Measurements from ENCODE around the gene NPM3. TPM values are rescaled to one million over a fixed set of nuclear protein-coding genes. Genes with fewer than 3 reads are reported as not detected.

Gene NPM3
- polyA plus RNA-seq, 1 of the 3 experiments (the other 2 are of a cell fraction), result 105 TPM

- TF ChIP-seq MEF2A (IDR thresholded peaks at IDR 0.05; ENCODE audit: borderline replicate concordance, low read depth), result no peak
- TF ChIP-seq SMC3 (IDR thresholded peaks at IDR 0.05; ENCODE audit: low read depth, low read length), result no peak
- TF ChIP-seq FOXJ3 (CRISPR knock-in tag; IDR thresholded peaks at IDR 0.05), result no peak
- TF ChIP-seq ZBTB33 (IDR thresholded peaks at IDR 0.05; ENCODE audit: borderline replicate concordance, low read depth), result no peak
- TF ChIP-seq RXRA (IDR thresholded peaks at IDR 0.05; ENCODE audit: borderline replicate concordance, low read depth), result no peak
- no peak for TF ChIP-seq RCOR1 (IDR thresholded peaks at IDR 0.05; ENCODE audit: low read length)
- TF ChIP-seq CHD2 (IDR thresholded peaks at IDR 0.05; ENCODE audit: low read length, partially characterized antibody), result no peak
- TF ChIP-seq, protein P1, sequence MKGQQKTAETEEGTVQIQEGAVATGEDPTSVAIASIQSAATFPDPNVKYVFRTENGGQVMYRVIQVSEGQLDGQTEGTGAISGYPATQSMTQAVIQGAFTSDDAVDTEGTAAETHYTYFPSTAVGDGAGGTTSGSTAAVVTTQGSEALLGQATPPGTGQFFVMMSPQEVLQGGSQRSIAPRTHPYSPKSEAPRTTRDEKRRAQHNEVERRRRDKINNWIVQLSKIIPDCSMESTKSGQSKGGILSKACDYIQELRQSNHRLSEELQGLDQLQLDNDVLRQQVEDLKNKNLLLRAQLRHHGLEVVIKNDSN (IDR thresholded peaks at IDR 0.05; ENCODE audit: borderline replicate concordance, low read depth), result no peak
- no peak for TF ChIP-seq FOXM1 (IDR thresholded peaks at IDR 0.05; ENCODE audit: low read depth)
- TF ChIP-seq POLR2AphosphoS5 (IDR thresholded peaks at IDR 0.05; ENCODE audit: low read depth, low read length), result no peak
- TF ChIP-seq FOSL2 (IDR thresholded peaks at IDR 0.05; ENCODE audit: borderline replicate concordance, low read depth), result no peak
- no peak for TF ChIP-seq YY1 (IDR thresholded peaks at IDR 0.05; ENCODE audit: low read depth)
- TF ChIP-seq TCF12 (IDR thresholded peaks at IDR 0.05), result no peak
- WGBS (ENCODE audit: low lambda C conversion rate), result 32% methylated on average over 4 of the region's 4 CpGs
- Histone ChIP-seq H3K9me3 (no peaks in the 10 kb centered on the region), H3K27ac (ENCODE audit: low read depth in 2 of 2, low read length in 1 of 2) (peak overlapping the region in 1 of 2 experiments; percentile 47; a peak in 1 of 4 replicates), H3F3A (replicated peaks; ENCODE audit: insufficient read depth) (peaks cover 4% of the 10 kb centered on the region), H3K79me2 (ENCODE audit: insufficient read depth) (no peaks in the 10 kb centered on the region), H3K4me2 (0 out of 2 replicates have a peak overlapping the region, but pooled peaks have one; percentile 1), H3K9ac (no peak overlapping the region), H3K9me2 (no peaks in the 10 kb centered on the region), H2AFZ (ENCODE audit: low read depth) (no peak overlapping the region), H4K20me1 (ENCODE audit: insufficient read depth) (no peaks in the 10 kb centered on the region), H3K4me3 (ENCODE audit: low read depth in 2 of 2, low read length in 1 of 2) (no peak overlapping the region), H3K36me3 (replicated peaks in 1 of 2; ENCODE audit: control insufficient read depth in 1 of 2, insufficient read depth in 2 of 2, low read length in 1 of 2) (no peaks in the 10 kb centered on the region), H3K4me1 (ENCODE audit: control insufficient read depth in 1 of 2, insufficient read depth in 2 of 2, low read depth in 1 of 2, low read length in 1 of 2) (peaks cover 14 to 35% of the 10 kb centered on the region in 2 experiments; a peak in 3 of 4 replicates), H3K27me3 (ENCODE audit: insufficient read depth) (no peaks in the 10 kb centered on the region)
- ChIA-PET POLR2A (interaction anchor here (0.8 to 2.8 kb wide), 2 partner anchors 9 to 14 kb away, joined by 3 to 10 read pairs; partner anchors contain the start of gene OGA), CTCF (interaction anchor here (0.6 to 8.5 kb wide), 6 partner anchors 10 to 240 kb away, joined by 3 to 73 read pairs (median 4); partner anchors contain the start of gene KCNIP2)
- DNase-seq, result peak; percentile 70
Observed at GRCh38 chr10:101832325-101832771, 49.1 kb upstream of the NPM3 start.

- Histone ChIP-seq H3K9me2 (no peaks in the 10 kb centered on the region), H3K36me3 (replicated peaks in 1 of 2; ENCODE audit: control insufficient read depth in 1 of 2, insufficient read depth in 2 of 2, low read length in 1 of 2) (no peaks in the 10 kb centered on the region), H2AFZ (ENCODE audit: low read depth) (peak overlapping the region; percentile 88; the same call in 1 of the 2 replicates), H3K27me3 (ENCODE audit: insufficient read depth) (no peaks in the 10 kb centered on the region), H3K27ac (ENCODE audit: low read depth in 2 of 2, low read length in 1 of 2) (peak overlapping the region; percentile 41 to 87; a peak in 3 of 4 replicates), H3K9ac (peak overlapping the region; percentile 46), H3F3A (replicated peaks; ENCODE audit: insufficient read depth) (peaks cover 4% of the 10 kb centered on the region), H3K4me2 (peak overlapping the region; percentile 77), H3K9me3 (no peaks in the 10 kb centered on the region), H3K4me1 (ENCODE audit: control insufficient read depth in 1 of 2, insufficient read depth in 2 of 2, low read depth in 1 of 2, low read length in 1 of 2) (peaks cover 14 to 35% of the 10 kb centered on the region in 2 experiments; a peak in 3 of 4 replicates), H3K4me3 (ENCODE audit: low read depth in 2 of 2, low read length in 1 of 2) (peak overlapping the region; percentile 45 to 49), H4K20me1 (ENCODE audit: insufficient read depth) (no peaks in the 10 kb centered on the region), H3K79me2 (ENCODE audit: insufficient read depth) (no peaks in the 10 kb centered on the region)
- ChIA-PET POLR2A (no interaction called here), CTCF (interaction anchor here (1.5 to 8.5 kb wide), 2 partner anchors 11 to 178 kb away, joined by 5 to 73 read pairs; partner anchors contain the start of gene KCNIP2)
- WGBS (ENCODE audit: low lambda C conversion rate), result 79% methylated on average over 9 of the region's 9 CpGs
- DNase-seq, result no peak
- no peak for TF ChIP-seq POLR2AphosphoS5 (IDR thresholded peaks at IDR 0.05; ENCODE audit: low read depth, low read length)
- TF ChIP-seq FOSL2 (IDR thresholded peaks at IDR 0.05; ENCODE audit: borderline replicate concordance, low read depth), result no peak
- no peak for TF ChIP-seq GATA2 (CRISPR knock-in tag; IDR thresholded peaks at IDR 0.05)
- no peak for TF ChIP-seq NFIC (IDR thresholded peaks at IDR 0.05; ENCODE audit: borderline replicate concordance)
- TF ChIP-seq, protein P2, sequence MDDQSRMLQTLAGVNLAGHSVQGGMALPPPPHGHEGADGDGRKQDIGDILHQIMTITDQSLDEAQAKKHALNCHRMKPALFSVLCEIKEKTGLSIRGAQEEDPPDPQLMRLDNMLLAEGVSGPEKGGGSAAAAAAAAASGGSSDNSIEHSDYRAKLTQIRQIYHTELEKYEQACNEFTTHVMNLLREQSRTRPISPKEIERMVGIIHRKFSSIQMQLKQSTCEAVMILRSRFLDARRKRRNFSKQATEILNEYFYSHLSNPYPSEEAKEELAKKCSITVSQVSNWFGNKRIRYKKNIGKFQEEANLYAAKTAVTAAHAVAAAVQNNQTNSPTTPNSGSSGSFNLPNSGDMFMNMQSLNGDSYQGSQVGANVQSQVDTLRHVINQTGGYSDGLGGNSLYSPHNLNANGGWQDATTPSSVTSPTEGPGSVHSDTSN (IDR thresholded peaks at IDR 0.05), result no peak
- TF ChIP-seq, protein P3, sequence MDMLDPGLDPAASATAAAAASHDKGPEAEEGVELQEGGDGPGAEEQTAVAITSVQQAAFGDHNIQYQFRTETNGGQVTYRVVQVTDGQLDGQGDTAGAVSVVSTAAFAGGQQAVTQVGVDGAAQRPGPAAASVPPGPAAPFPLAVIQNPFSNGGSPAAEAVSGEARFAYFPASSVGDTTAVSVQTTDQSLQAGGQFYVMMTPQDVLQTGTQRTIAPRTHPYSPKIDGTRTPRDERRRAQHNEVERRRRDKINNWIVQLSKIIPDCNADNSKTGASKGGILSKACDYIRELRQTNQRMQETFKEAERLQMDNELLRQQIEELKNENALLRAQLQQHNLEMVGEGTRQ (IDR thresholded peaks at IDR 0.05; ENCODE audit: borderline replicate concordance, low read depth, low read length), result no peak
- no peak for TF ChIP-seq FOXM1 (IDR thresholded peaks at IDR 0.05; ENCODE audit: low read depth)
- TF ChIP-seq TEAD4 (IDR thresholded peaks at IDR 0.05; ENCODE audit: borderline replicate concordance, insufficient read depth), result no peak
- no peak for TF ChIP-seq NRF1 (IDR thresholded peaks at IDR 0.05; ENCODE audit: low read depth, low read length)
- TF ChIP-seq GABPA (IDR thresholded peaks at IDR 0.05; ENCODE audit: low read depth), result no peak
- TF ChIP-seq IRF3 (IDR thresholded peaks at IDR 0.05; ENCODE audit: low read depth, low read length), result no peak
- no peak for TF ChIP-seq ELF1 (IDR thresholded peaks at IDR 0.05)
Observed at GRCh38 chr10:101831169-101831811, 48.0 kb upstream of the NPM3 start.

All from SK-N-SH (cell line).